Activated T-helper 9 cell treated with anti-CD3 and anti-CD28 coated beads, Interleukin-2, amount 50 U/mL, for 16 hours (primary cell): ENCODE measurements around the gene ALDH3B1.

Source experiments
- DNase-seq: peaks from one replicate; pipeline ENCODE4 v3.0.0-alpha.2; 2020; ENCODE audit warnings: low read depth

The ALDH3B1 gene

DNA sequence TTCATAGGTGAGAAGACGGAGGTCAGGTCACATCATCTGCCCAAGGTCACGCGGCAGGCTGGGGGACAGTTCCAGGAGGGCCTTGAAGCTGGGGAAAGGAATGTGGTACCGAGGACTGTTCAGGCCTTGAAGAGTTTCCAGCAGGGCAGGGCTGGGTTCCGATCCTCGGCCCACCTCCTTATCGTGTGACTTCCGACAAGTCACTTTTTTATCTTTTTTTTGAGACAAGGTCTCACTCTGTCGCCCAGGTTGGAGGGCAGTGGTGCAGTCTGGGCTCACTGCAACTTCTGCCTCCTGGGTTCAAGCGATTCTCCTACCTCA, 21.0 kb downstream of the ALDH3B1 start:
- DNase-seq: no peak

GRCh38 chr11:68032003-68032402, 21.9 kb downstream of the ALDH3B1 start:
- no peak for DNase-seq

DNA sequence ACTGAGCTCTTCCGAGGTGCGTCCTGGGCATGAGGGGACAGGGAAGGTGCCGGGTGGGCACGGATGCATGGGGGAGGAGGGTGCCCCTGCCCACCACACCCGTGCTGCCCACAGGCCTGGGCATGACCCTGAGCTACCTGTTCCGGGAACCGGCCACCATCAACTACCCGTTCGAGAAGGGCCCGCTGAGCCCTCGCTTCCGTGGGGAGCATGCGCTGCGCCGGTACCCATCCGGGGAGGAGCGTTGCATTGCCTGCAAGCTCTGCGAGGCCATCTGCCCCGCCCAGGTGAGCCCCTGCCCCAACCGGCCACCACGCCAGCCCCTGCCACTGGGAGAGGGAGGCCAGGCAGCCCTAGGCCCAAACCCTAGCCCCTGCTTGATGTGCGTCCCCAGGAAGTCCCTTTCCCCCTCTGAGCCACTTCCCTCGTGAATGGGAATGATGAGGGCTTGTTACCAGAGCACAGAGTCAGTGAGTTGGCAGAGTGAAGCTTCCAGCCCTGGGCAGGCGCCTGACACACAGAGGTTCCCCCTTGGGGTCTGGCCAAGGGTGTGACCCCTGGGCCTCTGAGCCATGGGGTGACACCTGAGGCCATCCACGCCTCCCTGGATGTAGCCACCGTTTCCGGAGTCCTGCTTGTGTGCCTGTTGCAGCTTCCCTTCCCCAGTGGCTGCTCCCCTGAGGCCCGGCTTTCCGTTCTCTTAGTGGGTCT, 23.0 kb downstream of the ALDH3B1 start:
- no peak for DNase-seq

DNA sequence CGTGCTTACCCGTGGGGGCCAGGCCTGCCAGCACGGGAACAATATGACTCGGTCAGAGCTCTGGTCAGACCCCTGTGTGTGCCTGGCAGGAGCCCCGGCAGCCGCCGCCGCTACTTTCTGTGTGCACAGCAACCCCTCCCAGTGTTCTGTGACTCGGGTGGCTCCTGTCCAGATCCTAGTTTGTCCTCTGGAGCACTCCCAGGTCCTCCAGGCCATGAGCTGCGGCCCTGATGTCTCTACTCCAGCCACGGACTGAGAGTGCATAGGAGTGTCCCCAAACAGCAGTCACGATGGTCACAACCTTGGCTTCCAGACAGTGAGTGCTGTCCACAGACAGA, 23.6 kb downstream of the ALDH3B1 start:
- DNase-seq: no peak

DNA sequence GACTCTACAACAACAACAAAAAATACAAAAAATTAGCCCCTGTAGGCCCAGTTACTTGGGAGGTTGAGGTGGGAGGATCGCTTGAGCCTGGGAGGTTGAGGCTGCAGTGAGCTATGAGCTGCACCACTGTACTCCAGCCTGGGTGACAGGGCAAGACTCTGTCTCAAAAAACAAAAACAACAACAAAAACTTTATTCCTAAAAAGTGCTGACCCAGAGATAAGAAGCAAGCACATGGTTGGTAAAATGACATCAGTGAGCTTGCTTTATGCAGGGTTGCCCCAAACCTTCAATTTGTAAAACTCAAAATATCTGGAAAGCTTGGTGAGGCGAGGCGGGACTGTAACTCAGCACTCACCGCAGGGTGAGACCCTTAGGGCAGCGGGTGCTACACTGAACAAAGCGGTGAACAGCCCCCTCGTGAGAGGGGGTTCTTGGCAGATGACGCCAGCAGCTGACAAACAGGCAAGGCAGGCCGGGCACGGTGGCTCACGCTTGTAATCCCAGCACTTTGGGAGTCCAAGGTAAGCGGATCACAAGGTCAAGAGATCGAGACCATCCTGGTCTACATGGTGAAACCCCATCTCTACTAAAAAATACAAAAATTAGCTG, 25.2 kb downstream of the ALDH3B1 start:
- DNase-seq: no peak

- no peak for DNase-seq
These were observed 26.1 kb downstream of the ALDH3B1 start for GRCh38 chr11:68036141-68036716.

- DNase-seq: no peak
These were observed 26.7 kb downstream of the ALDH3B1 start for GRCh38 chr11:68036717-68037239.

DNA sequence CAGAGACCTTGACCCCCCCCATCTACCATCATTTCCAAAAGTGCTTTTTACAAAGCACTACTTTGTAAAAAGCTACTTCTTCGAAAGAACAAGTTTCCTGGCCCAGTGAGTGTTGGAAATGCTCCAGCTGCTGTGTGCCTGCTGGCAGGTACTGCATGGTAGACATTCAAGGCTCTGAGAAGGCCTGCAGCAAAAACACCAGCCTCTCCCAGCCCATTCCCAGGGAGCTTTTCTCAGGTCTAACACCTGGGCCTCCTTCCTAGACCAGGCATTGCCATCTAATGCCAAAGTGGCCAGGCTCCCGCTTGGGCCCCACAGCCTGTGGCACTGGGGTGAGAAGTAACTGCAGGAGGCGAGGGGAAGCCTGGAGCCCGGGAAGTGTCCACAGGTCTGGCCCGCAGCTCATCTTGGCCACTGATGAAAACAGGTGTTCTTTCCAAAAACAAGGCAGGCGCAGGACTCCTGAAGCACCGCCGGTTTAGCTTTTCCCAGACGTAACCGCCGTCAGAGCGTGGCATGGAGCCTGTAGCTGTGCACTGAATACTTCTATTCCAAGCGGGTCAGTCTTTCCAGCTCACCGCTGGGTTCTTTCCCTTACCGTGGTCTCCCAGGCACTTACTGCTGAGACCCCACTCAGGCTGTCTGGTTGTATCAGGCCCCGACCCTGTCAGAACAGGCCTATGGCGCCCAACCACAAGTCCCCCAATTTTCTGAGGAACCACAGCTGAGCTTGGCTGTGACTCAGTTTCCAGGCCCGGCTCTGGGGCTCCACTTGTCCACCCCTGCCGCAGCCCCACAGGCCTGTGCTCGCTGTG, 27.5 kb downstream of the ALDH3B1 start:
- DNase-seq: no peak

GRCh38 chr11:68038226-68038717, 28.1 kb downstream of the ALDH3B1 start:
- DNase-seq: no peak

DNA sequence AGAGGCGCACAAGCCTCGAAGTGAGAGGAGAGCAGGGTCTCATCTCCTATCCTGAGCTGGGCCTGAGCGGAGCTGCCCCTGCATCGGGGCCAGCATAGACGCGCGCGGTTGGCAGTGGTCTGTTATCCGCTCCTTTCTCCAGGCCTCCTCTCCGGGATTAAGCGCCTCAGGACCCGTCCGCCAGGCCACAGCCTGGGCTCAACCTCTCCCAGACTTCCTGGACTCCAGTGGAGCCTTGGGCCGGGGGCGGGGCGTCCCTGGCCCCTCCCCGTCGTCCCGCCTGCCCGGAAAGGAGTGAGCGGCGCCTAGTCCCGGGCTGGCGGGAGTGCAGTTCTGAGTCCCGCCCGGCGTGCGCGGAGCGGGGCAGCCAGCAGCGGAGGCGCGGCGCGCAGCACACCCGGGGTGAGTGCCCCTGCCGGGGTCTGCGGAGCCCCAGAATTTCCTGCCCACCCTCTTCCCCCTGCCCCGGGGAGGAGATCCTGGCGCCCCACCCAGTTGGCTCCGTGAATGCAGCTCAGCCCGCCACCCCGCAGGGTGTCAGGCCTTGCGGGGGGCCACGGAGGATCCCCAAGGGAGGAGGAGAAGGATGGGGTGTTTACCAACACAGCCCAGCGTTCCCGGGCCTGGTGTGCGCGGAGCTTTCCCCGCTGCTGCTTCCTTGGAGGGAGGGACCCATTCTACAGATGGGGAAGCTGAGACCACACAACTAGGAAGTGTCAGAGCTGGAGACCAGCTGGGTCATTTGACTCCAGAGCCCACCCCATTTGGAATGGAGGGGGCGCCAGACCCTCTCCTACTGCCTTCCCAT, 28.8 kb downstream of the ALDH3B1 start, which contains the start of gene TCIRG1:
TSS of gene TCIRG1 (plus strand) at position 308 of the 808 bp plus-strand sequence. CDS start 2,247 bp downstream, outside the sequence.
- DNase-seq: peak; percentile 52

GRCh38 chr11:68039526-68040086, 29.5 kb downstream of the ALDH3B1 start:
- no peak for DNase-seq

DNA sequence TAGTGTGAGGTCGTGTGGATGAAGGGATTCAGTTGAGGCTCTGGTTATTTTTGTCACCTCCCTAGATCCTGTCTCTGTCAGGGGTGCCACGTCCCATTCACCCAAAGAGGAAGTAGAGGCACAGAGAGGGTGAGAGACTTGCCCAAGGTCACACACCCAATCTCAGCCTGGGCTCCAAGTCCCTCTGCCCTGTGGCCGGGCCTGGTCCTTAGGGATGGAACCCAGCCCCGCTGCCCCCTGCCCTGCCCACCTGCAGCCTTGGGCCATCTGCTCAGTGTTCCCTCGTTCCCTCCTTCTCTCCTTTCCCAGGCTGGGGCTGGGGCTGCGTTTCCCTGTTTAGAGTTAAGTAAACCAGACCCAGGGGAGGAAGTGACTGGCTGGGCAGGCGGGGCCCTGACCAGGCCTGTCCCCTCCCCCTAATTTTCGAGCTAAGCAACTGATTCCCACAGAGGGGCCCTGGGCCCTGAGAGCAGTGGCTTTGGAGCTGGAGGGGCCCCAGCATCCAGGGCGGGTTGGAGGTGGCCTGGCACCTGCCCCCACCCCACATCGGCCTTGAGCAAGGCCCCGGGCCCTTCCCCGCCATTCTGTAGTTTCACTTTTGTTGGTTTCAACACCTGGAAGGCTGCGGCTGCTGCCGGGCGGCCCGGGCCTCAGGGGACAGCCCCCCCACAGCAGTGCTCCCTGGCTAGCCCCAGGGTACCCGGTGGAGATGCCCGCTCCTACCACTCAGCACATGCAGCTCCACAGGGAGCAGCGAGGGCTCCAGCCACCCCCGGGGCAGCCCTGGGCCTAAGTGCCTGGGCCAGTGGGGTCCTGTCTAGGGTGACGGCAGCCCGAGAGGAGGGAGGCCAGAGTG, 30.2 kb downstream of the ALDH3B1 start:
- DNase-seq: no peak

GRCh38 chr11:68040957-68041591, 30.9 kb downstream of the ALDH3B1 start:
- no peak for DNase-seq

DNA sequence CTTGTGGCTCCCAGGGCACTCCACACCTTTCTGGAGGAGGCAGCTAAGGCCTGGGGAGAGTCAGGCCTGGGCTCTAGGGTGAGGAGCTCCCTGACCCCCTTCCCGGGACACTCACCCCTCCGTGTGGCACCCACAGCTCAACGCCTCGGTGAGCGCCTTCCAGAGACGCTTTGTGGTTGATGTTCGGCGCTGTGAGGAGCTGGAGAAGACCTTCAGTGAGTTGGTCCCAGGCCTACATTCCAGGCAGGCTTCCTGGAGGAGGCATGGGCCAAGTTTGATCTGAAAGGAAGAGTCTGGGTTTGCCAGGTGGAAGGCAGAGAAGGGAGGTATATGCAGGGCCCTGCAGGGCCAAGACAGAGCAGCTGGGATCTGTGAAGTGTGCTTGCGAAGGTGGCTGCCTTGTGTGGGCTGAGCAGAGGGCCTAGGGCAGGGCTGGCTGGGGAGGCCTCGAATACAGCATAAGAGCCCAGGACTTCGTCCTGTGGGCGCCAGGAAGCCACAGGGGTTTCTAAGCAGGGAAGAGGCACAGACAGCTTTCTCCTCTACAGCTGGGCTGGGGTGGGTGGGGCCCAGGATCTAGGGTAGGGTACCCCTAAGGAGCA, 31.6 kb downstream of the ALDH3B1 start:
- DNase-seq: no peak

DNA sequence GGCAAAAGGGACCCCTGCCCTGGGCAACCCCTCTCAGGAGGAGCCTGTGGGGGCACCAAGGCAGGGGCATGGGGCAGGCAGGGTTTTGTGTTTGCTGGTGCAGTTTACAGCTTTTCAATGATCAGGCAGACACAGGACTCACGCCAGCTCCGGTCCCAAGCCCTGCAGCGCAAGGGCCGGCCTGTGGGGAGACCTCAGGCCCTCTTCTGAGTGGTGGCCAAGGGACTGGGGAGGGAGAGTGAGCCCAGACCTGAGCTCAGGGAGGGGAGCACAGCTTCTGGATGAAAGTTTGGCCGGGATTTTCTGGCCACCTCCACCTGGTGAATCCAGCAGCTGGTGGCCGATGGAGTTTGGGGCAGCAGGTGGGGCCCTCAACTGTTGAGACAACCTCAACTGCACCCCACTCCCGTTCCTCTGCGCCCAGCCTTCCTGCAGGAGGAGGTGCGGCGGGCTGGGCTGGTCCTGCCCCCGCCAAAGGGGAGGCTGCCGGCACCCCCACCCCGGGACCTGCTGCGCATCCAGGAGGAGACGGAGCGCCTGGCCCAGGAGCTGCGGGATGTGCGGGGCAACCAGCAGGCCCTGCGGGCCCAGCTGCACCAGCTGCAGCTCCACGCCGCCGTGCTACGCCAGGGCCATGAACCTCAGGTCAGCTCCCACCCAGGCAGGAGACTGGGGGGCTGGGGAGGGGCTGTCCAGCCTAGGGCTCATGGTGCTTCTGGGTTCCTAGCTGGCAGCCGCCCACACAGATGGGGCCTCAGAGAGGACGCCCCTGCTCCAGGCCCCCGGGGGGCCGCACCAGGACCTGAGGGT, 32.3 kb downstream of the ALDH3B1 start:
- no peak for DNase-seq

DNA sequence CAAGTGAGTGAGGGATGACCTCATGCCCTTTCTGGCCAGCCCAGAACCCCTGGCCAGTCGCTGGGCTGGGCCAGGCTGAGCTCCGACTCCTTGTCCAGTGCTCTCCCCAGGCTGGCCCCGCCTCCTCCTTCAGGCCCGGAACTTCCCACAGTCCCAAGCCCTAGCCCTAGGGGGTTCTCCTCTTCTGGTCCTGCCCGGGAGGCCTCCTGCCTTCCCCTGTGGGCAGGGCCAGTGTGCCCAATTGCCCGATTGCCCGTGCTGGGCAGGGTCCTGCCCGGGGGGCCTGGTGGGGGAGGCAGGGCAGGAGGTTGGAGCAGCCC, 32.9 kb downstream of the ALDH3B1 start:
- DNase-seq: no peak

DNA sequence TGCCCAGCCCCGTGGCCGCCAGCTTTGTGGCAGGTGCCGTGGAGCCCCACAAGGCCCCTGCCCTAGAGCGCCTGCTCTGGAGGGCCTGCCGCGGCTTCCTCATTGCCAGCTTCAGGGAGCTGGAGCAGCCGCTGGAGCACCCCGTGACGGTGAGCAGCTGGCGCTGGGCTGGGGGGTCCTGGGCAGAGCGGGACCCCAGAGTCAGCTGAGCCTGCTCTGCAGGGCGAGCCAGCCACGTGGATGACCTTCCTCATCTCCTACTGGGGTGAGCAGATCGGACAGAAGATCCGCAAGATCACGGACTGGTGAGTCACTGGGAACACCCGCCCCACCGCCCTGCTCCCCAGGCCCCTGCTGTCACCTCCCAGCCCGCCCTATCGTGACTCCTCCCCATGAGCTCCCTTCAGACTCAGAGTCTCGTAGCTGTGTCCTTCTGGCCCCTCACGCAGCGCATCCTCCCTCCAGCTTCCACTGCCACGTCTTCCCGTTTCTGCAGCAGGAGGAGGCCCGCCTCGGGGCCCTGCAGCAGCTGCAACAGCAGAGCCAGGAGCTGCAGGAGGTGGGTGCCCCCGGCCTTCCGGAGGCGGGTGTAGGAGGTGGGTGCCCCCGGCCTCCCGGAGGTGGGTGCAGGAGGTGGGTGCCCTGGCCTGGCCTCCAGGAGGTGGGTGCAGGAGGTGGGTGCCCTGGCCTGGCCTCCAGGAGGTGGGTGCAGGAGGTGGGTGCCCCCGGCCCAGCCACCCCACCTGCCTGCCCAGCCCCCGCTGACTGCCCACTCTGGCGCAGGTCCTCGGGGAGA, 33.4 kb downstream of the ALDH3B1 start:
- no peak for DNase-seq
